ENCODE measurements around the gene FILIP1L. TPM values are rescaled to one million over a fixed set of nuclear protein-coding genes. Genes with fewer than 3 reads are reported as not detected.

The FILIP1L gene
- total RNA-seq, 1 donor from 2014 or later: 19.4 TPM

GRCh38 chr3:100076731-100077529, 37.4 kb downstream of the FILIP1L start:
- Mint-ChIP-seq H3K27ac (peak overlapping the region; percentile 54), H3K9me3 (ENCODE audit: low read depth) (no peaks in the 10 kb centered on the region), H3K36me3 (ENCODE audit: insufficient read depth) (no peaks in the 10 kb centered on the region), H3K4me1 (ENCODE audit: low read depth) (peaks cover 42% of the 10 kb centered on the region), H3K4me3 (ENCODE audit: low read depth) (peak overlapping the region; percentile 5), H3K27me3 (no peaks in the 10 kb centered on the region)
- DNase-seq (ENCODE audit: low spot score, unreplicated experiment): no peak
- no peak for TF ChIP-seq CTCF (IDR thresholded peaks at IDR 0.05; ENCODE audit: unreplicated experiment)

DNA sequence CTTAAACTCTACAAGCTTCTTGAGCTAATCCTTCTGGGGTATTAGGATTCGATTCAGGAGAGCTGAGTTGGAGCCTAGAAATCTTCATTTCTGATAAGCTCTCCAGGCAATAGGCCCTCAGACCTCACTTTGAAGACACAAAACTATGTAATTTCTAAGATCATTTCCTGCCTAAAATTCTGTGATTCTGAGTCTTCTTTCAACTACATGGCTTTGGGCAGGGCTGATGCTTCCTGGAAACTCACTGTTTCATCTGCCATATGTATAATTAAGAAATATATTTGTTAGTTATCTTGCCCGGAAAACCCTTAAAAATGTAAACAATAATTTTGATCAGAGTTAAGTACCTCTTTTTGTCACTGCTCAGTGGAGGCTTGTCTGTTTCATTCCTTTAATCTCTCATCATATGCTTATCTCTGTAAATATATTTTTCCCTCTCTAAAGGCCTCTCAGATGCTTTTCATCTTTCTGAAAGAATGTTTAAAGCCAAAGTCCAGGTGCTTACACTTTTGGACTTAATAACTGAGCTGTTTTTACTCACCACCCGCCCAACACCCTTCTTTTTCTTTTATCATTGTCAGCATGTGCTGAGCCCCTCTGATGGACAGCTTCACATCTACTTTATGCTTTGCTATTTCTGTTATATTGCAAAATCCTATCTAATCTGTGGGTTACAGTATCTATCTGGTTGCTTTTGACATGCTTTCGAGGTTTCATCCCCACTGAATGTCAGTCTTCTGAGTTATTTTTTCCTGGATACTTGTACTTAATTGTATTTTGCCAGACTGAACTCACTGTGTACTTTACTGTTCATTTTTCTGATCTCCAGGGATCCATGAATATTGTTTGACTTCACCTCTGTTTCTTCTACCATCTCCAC, 38.2 kb downstream of the FILIP1L start:
- H3K4me3 Mint-ChIP-seq (ENCODE audit: low read depth): peak overlapping the region; percentile 6
- H3K27ac Mint-ChIP-seq: no peak overlapping the region
- DNase-seq (ENCODE audit: low spot score, unreplicated experiment): no peak
- no peaks in the 10 kb centered on the region for H3K27me3 Mint-ChIP-seq
- H3K36me3 Mint-ChIP-seq (ENCODE audit: insufficient read depth): no peaks in the 10 kb centered on the region
- no peak for TF ChIP-seq CTCF (IDR thresholded peaks at IDR 0.05; ENCODE audit: unreplicated experiment)
- H3K9me3 Mint-ChIP-seq (ENCODE audit: low read depth): no peaks in the 10 kb centered on the region
- H3K4me1 Mint-ChIP-seq (ENCODE audit: low read depth): peaks cover 36% of the 10 kb centered on the region

GRCh38 chr3:100075196-100075595, 39.1 kb downstream of the FILIP1L start:
- Mint-ChIP-seq H3K9me3 (ENCODE audit: low read depth) (no peaks in the 10 kb centered on the region), H3K27ac (no peak overlapping the region), H3K4me3 (ENCODE audit: low read depth) (no peak overlapping the region), H3K27me3 (no peaks in the 10 kb centered on the region), H3K36me3 (ENCODE audit: insufficient read depth) (no peaks in the 10 kb centered on the region), H3K4me1 (ENCODE audit: low read depth) (peaks cover 28% of the 10 kb centered on the region)
- TF ChIP-seq CTCF (IDR thresholded peaks at IDR 0.05; ENCODE audit: unreplicated experiment): no peak
- DNase-seq (ENCODE audit: low spot score, unreplicated experiment): no peak

DNA sequence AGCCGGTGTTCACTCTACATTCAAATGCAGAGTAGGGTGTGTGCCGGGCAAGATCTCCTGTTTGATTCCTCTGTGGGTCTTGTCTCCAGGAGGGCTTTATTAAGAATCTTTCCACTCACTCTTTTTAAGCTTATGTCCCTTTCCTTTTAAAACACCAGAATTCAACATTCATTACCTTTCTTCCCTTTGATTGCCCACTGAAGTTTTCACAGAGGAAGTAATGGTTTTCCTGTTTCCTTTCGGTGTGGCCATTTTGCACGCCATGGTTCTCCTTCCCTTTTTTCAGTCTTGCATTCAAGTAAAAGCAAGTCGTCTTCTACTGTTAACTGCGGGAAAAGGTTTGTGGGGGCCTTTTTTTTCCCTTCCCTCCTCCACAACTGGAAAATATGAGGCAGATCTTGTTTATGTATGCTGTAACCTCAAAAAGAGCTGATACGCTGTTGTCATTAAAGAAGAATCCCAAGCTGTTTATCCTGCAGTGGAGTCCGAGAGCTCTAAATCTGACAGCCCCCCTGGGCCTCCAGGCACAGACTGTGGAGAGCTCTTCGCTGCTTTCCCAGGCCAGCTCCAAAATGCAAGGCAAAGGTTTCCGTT, 40.5 kb downstream of the FILIP1L start:
- no peaks in the 10 kb centered on the region for H3K27me3 Mint-ChIP-seq
- no peaks in the 10 kb centered on the region for H3K9me3 Mint-ChIP-seq (ENCODE audit: low read depth)
- H3K36me3 Mint-ChIP-seq (ENCODE audit: insufficient read depth): no peaks in the 10 kb centered on the region
- TF ChIP-seq CTCF (IDR thresholded peaks at IDR 0.05; ENCODE audit: unreplicated experiment): no peak
- no peak overlapping the region for H3K4me3 Mint-ChIP-seq (ENCODE audit: low read depth)
- peak overlapping the region; percentile 29 for H3K27ac Mint-ChIP-seq
- H3K4me1 Mint-ChIP-seq (ENCODE audit: low read depth): peaks cover 37% of the 10 kb centered on the region
- DNase-seq (ENCODE audit: low spot score, unreplicated experiment): no peak

- no peak for TF ChIP-seq CTCF (IDR thresholded peaks at IDR 0.05; ENCODE audit: unreplicated experiment)
- peaks cover 38% of the 10 kb centered on the region for H3K4me1 Mint-ChIP-seq (ENCODE audit: low read depth)
- no peak overlapping the region for H3K4me3 Mint-ChIP-seq (ENCODE audit: low read depth)
Observed at GRCh38 chr3:100073049-100073713, 41.1 kb downstream of the FILIP1L start.

More at GRCh38 chr3:100073049-100073713, 41.1 kb downstream of the FILIP1L start:
- Mint-ChIP-seq H3K27ac (no peak overlapping the region), H3K9me3 (ENCODE audit: low read depth) (no peaks in the 10 kb centered on the region), H3K36me3 (ENCODE audit: insufficient read depth) (no peaks in the 10 kb centered on the region), H3K27me3 (no peaks in the 10 kb centered on the region)
- DNase-seq (ENCODE audit: low spot score, unreplicated experiment): no peak

Measured in progenitor cell of endocrine pancreas (in vitro differentiated cells).